ENCODE measurements around the gene SCN3A. TPM values are rescaled to one million over a fixed set of nuclear protein-coding genes. Genes with fewer than 3 reads are reported as not detected.

SCN3A gene
- total and polyA plus RNA-seq, 4 donors = 0.06 to 2.3 (median 0.43) TPM

DNA sequence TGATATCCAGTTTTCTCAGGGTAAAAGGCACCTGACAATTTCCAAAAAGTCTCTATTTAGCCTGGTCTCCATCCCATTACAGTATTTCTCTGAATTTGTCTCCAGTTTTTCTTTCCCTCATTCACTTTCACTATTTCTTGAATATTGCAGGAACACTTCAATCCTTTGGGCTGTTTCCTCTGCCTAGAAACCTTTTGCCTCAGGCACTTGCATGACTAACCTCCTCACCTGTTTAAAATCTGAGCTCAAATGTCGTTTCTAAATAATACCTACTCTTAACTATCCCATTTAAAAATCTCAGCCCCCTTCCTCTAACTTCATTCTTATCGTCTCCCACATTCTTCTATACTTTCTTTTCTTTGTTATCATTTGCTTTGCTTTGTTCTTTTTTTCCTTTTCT is 44.4 kb upstream of the SCN3A start:
- no peaks in the 10 kb centered on the region for H3K27me3 ChIP-seq (ENCODE audit: control insufficient read depth in 3 of 3, insufficient read depth in 3 of 3, low read length in 2 of 3)
- DNase-seq (no peak), ATAC-seq (ENCODE audit: insufficient read depth, low FRiP score) (no peak)
- no peaks in the 10 kb centered on the region for H3K36me3 ChIP-seq (ENCODE audit: control insufficient read depth in 4 of 4, insufficient read depth in 4 of 4, low read length in 4 of 4)
- no peaks in the 10 kb centered on the region for H3K9me3 ChIP-seq (ENCODE audit: control insufficient read depth in 4 of 4, insufficient read depth in 3 of 4, low read length in 3 of 4)
- no peak overlapping the region for H3K4me3 ChIP-seq
- no peak overlapping the region for H3K27ac ChIP-seq (ENCODE audit: low read depth in 1 of 2, low read length in 1 of 2)
- no peaks in the 10 kb centered on the region for H3K4me1 ChIP-seq (ENCODE audit: control insufficient read depth in 5 of 5, insufficient read depth in 5 of 5, low read length in 5 of 5)
- H3K9ac ChIP-seq (ENCODE audit: insufficient read depth in 1 of 2, low read length in 2 of 2) = no peak overlapping the region
- WGBS, 2 donors = 59 to 64% methylated on average over 2 of the region's 2 CpGs
- no peak for TF ChIP-seq CTCF (IDR thresholded peaks at IDR 0.05; ENCODE audit: control extremely low read depth, extremely low read depth)

GRCh38 chr2:165245081-165245793 is 41.4 kb upstream of the SCN3A start:
- no peak for TF ChIP-seq CTCF (IDR thresholded peaks at IDR 0.05; ENCODE audit: control extremely low read depth, extremely low read depth)
- H3K4me3 ChIP-seq = no peak overlapping the region
- no peak for ATAC-seq (ENCODE audit: insufficient read depth, low FRiP score)
- WGBS, 2 donors = 46 to 50% methylated on average over 5 of the region's 5 CpGs
- H3K27me3 ChIP-seq (ENCODE audit: control insufficient read depth in 3 of 3, insufficient read depth in 3 of 3, low read length in 2 of 3) = no peaks in the 10 kb centered on the region
- no peak for DNase-seq
- no peak overlapping the region for H3K27ac ChIP-seq (ENCODE audit: low read depth in 1 of 2, low read length in 1 of 2)
- no peaks in the 10 kb centered on the region for H3K36me3 ChIP-seq (ENCODE audit: control insufficient read depth in 4 of 4, insufficient read depth in 4 of 4, low read length in 4 of 4)
- H3K9ac ChIP-seq (ENCODE audit: insufficient read depth in 1 of 2, low read length in 2 of 2) = no peak overlapping the region
- H3K9me3 ChIP-seq (ENCODE audit: control insufficient read depth in 4 of 4, insufficient read depth in 3 of 4, low read length in 3 of 4) = no peaks in the 10 kb centered on the region
- no peaks in the 10 kb centered on the region for H3K4me1 ChIP-seq (ENCODE audit: control insufficient read depth in 5 of 5, insufficient read depth in 5 of 5, low read length in 5 of 5)

- TF ChIP-seq CTCF (IDR thresholded peaks at IDR 0.05; ENCODE audit: control extremely low read depth, extremely low read depth) = no peak
- WGBS, 2 donors = 90 to 96% methylated on average over 2 of the region's 2 CpGs
- Histone ChIP-seq H3K27ac (ENCODE audit: low read depth in 1 of 2, low read length in 1 of 2) (no peak overlapping the region), H3K36me3 (ENCODE audit: control insufficient read depth in 4 of 4, insufficient read depth in 4 of 4, low read length in 4 of 4) (no peaks in the 10 kb centered on the region), H3K27me3 (ENCODE audit: control insufficient read depth in 3 of 3, insufficient read depth in 3 of 3, low read length in 2 of 3) (no peaks in the 10 kb centered on the region), H3K9me3 (ENCODE audit: control insufficient read depth in 4 of 4, insufficient read depth in 3 of 4, low read length in 3 of 4) (no peaks in the 10 kb centered on the region), H3K4me1 (ENCODE audit: control insufficient read depth in 5 of 5, insufficient read depth in 5 of 5, low read length in 5 of 5) (no peaks in the 10 kb centered on the region), H3K9ac (ENCODE audit: insufficient read depth in 1 of 2, low read length in 2 of 2) (no peak overlapping the region), H3K4me3 (no peak overlapping the region)
- ATAC-seq (ENCODE audit: insufficient read depth, low FRiP score) (no peak), DNase-seq (no peak)
These were observed 37.1 kb upstream of the SCN3A start for GRCh38 chr2:165240916-165241315.

Data from lung (tissue), 12 donors.